NCI-H2107 treated with DMSO at 0.1 percent for 48 hours (cell line): Measurements from ENCODE around the gene NDUFS7.

Source experiments
- DNase-seq: peaks from one replicate; lab custom pipeline; 2025; ENCODE audit not compliant: unreplicated experiment; lab: John Stamatoyannopoulos, UW

Gene NDUFS7

GRCh38 chr19:1384478-1385110, 887 bp downstream of the NDUFS7 start:
- DNase-seq: no peak

GRCh38 chr19:1385816-1386215, 2.1 kb downstream of the NDUFS7 start:
- no peak for DNase-seq

- DNase-seq: no peak
Measured at GRCh38 chr19:1386945-1387683, 3.4 kb downstream of the NDUFS7 start.

- DNase-seq: no peak
Measured at GRCh38 chr19:1387684-1388636, 4.3 kb downstream of the NDUFS7 start.

- no peak for DNase-seq
Measured at GRCh38 chr19:1388637-1389026, 4.9 kb downstream of the NDUFS7 start.

- no peak for DNase-seq
Measured at GRCh38 chr19:1389033-1389940, 5.6 kb downstream of the NDUFS7 start.

- DNase-seq: no peak
Measured at GRCh38 chr19:1390890-1391423, 7.2 kb downstream of the NDUFS7 start.

- no peak for DNase-seq
Measured at GRCh38 chr19:1392407-1392806, 8.7 kb downstream of the NDUFS7 start.

GRCh38 chr19:1392939-1393530, 9.3 kb downstream of the NDUFS7 start:
- DNase-seq: no peak

- DNase-seq: no peak
Measured at GRCh38 chr19:1393841-1394240, 10.1 kb downstream of the NDUFS7 start.

- no peak for DNase-seq
Measured at GRCh38 chr19:1394252-1395193, 10.8 kb downstream of the NDUFS7 start.

- DNase-seq: no peak
Measured at GRCh38 chr19:1395194-1396018, 11.7 kb downstream of the NDUFS7 start.

- no peak for DNase-seq
Measured at GRCh38 chr19:1396019-1396767, 12.5 kb downstream of the NDUFS7 start.

- no peak for DNase-seq
Measured at GRCh38 chr19:1396768-1397679, 13.3 kb downstream of the NDUFS7 start.

- DNase-seq: no peak
Measured at GRCh38 chr19:1397838-1398237, 14.1 kb downstream of the NDUFS7 start.

- no peak for DNase-seq
Measured at GRCh38 chr19:1399079-1399478, 15.4 kb downstream of the NDUFS7 start.
